Measurements from ENCODE around the gene ADD1. TPM values are rescaled to one million over a fixed set of nuclear protein-coding genes. Genes with fewer than 3 reads are reported as not detected.

Gene ADD1
- total RNA-seq, 1 experiment from 2014 or later = 129 TPM

DNA sequence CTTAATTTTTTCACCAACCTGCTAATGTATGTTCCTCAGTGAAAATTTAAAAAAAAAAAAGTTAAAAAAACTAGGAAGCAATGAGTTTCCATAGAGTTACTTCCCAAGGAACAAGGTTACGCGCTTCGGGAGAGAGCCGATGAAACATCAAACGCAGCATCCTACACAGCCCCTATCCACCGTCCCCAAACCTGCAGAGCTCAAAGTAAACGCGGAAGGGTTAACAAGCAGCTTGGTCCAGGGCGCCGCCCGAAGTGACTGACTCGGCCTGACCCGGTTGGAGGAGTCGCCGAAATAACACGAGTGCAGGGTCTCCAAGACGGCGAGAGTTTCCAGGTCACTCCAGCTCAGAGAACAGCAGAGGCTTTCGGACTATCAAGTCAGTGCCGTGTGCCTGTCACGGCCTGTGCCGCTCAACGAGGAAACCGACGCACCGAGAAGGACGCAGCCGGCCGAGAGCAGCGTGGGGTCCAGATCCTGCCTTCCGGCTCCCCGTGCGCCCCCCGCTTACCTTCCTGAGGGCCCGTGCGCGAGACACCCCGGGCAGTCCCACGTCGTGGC, 119.0 kb downstream of the ADD1 start:
- DNase-seq (ENCODE audit: low read depth) = no peak

DNA sequence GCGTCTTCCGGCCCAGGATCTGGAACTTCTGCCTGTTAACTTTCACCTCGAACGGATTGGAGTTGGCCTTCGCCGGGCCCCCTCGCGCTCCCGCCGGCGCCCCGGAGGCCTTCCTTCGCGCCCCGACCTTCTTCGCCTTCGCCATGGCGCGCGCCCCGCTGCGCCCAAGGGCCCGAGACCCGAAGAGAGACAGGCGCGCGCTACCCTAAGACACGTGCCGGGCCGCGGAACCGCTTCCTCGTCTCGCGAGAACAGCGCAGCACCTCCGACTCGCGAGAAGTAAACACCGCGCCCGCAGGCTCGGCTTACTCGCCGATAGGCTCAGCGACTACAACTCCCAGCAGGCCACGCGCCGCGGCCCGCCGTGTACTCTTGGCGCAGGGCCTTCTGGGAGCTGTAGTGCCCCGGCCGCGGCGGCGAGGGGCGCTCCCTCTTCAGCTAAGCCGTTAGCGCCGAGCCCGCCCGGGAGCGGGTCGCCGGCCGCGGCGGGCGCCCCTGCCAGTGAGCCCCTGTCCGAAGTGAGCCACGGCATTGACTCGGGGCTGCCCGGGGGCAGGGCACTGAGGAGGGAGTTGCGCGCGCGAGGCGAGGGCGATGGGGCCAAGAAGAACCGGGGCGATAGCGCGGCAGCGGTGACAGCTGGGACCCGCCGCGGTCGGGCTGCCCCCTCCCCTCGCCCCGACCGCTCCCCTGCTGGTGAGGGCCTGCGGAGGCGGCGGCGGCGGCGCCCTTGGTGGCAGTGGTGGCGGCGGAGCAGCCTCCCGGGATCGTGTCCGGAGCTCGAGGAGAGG, 119.7 kb downstream of the ADD1 start, which contains the start of the genes GRK4 and NOP14:
Gene GRK4, plus strand, starts transcription at position 397 of the 791 bp plus-strand sequence. CDS start 500 bp downstream, outside the sequence.
Gene NOP14, minus strand, starts transcription at position 232 of the 791 bp plus-strand sequence. Its CDS starts 87 bp downstream, at position 145.
- peak; percentile 96 for DNase-seq (ENCODE audit: low read depth)

DNA sequence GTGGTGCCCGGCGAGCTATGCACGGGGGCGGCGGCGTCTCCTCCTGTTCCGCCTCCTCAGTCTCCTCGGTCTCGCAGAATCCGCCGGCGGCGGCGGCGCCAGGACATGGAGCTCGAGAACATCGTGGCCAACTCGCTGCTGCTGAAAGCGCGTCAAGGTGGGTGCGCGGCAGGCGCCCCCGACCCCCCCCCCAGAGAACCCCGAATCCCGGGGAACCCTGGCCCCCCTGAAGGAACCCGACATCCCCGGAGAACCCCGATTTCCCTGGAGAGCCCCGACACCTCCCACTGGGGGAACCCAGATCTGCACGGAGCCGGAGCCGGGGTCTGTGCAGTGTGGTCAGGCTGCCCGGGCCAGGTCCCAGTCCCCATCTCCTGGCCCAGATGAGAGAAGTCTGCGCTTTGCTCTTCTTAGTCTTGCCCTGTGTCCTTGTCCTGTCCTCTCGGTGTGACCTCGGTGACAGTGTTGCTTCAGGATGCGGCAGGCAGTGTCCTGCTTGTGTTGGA, 120.4 kb downstream of the ADD1 start:
- no peak for DNase-seq (ENCODE audit: low read depth)

DNA sequence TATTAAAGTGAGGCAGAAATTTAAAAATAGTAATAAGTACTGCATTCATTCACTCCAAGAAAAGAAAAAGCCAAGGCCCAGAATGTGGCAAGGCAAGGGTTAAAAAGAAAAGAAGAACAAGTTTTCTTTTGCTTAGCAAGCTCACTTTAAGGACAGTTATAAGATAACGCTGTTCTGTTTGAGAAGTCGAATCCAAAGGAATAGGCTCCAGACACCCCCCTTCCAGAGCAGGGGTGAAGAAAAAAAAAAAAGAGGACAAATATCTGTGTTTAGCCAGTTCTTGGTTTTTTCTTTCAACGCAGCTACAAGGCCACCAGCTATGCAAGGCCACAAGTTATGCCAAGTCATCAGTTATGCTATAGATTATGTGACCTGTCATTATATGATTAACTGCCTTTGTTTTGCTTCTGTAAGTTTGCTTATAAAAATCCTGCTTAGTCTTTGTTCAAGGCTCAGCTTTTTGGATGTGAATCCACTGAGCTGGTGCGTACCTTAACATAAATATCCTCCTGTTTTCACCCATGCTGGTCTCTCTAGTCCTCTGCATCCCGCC, 121.1 kb downstream of the ADD1 start:
- DNase-seq (ENCODE audit: low read depth) = no peak

DNA sequence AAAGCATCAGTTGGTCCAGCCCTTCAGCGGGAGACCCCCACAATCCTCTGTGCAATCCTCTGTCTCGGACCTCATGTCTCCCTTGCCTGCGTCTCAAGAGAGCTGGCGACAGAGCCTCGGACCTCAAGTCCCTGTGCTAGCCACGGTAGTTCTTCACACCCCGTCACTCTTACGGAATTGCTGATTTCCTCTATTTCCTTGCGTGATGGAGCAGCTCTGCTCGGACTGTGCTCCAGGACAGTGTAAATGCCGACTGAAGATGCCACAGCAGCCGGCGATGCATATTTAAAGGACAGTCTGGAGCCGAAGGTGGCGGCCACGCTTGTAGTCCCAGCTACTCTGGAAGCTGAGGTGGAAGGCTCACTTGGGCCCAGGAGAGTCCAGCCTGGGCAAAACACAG, 121.6 kb downstream of the ADD1 start:
- no peak for DNase-seq (ENCODE audit: low read depth)

DNA sequence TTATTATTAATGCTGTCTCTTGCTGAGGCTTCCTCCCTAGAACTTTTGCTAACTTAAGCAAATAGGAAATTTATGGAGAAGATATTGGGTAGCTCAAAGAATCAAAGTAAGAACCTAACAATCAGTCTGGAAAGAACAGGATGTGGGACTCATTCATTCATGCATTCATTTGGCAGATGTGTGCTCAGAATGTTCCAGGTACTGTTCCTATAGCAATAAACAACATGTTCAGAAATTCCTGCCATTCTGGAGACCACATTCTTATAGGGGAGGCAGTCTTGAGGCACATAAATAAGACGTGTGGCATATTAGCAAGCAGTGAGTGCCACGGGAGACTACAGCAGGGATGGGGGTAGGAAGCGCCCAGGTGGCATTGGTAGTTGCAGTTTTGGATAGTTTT, 124.7 kb downstream of the ADD1 start:
- DNase-seq (ENCODE audit: low read depth) = peak; percentile 25

DNA sequence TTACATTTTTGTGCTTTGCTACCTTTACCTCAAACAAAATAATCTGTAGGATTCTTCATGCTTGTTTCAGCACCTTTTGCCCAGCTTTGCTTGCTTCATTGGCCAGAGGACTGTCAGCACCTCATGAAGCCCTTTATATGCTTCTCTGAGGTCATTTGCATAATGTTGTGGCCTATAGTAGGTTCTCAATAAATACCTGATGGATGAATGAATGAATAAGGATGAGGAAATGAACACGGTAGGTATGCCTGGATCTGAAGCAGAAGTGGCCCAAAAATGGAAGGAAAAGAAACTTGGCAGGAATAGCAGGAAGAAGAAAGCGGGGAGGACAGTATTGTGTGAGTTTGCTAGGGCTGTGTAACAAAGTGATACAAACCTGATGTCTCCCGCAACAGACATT, 127.6 kb downstream of the ADD1 start:
- no peak for DNase-seq (ENCODE audit: low read depth)

DNA sequence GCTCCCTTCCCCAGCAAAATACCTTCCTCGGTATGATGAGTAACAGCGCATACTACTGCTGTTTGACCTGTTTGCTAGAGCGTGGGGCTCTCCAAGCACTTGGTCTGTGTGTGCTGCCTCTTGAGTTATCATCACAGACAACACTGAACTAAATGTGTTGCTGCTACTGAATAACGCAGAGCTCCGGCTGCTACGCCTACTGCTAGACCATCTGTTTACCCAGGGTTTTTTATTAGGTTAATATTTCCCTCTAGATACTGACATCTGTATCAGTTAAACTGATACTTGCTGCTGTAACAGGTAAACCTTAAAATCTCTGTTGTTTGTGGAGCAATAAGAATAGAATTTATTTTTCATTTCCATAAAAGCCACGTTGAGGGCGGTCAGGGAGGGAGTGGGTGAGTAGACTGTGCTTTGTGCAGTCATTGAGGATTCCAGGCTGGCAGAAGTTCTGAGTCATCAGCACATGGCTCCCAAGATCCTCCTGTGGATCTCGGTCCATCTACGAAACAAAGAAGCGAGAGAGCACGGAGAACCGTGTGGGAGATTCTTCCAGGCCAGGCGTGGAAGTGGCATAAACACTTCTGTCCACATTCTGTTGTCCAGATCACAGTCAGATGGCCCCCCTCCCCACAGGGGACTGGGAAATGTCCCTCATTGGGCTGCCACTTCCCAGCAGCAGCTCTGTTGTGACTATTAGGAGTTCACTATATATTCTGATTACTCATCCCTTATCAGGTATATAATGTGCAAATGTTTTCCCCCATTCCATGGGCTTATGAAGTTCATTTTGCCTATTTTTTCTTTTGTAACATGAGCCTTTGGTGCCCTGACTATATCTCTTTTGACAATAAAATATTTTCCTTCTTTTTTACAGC, 133.8 kb downstream of the ADD1 start:
- peak; percentile 71 for DNase-seq (ENCODE audit: low read depth)

Other genes with a start within 250 kb of the ADD1 start
- 62.4 and 72.5 TPM in 2 replicates for gene TNIP2, start 87.5 kb upstream of the ADD1 start, total RNA-seq (2014; rRNA removed; shearing (Covaris generic))
- gene SH3BP2, start 50.8 kb upstream of the ADD1 start, total RNA-seq (2014; rRNA removed; shearing (Covaris generic)) = 25.3 and 35.1 TPM in 2 replicates
- gene NOP14, start 119.6 kb downstream of the ADD1 start, total RNA-seq (2014; rRNA removed; shearing (Covaris generic)) = 31.6 and 39.6 TPM in 2 replicates
- gene GRK4, start 119.7 kb downstream of the ADD1 start, total RNA-seq (2014; rRNA removed; shearing (Covaris generic)) = 3.5 and 4.4 TPM in 2 replicates
- not detected in 2 replicates for gene HTT-AS, start 230.7 kb downstream of the ADD1 start, total RNA-seq (2014; rRNA removed; shearing (Covaris generic))
- gene HTT, start 230.8 kb downstream of the ADD1 start, total RNA-seq (2014; rRNA removed; shearing (Covaris generic)) = 14.7 and 19.1 TPM in 2 replicates

Measured in HT1080 (cell line).